GM18502 (cell line): ENCODE measurements around the gene PCDHGA7.
"Not testable (repeated sequence)": the region's sequence is repeated elsewhere in the genome, so short reads cannot be mapped to it uniquely, and the experiment has no call there.

Experiments used
- ATAC-seq: cut with Tn5 transposase; IDR thresholded peaks from one replicate; pipeline ENCODE4 v1.9.1; 2021; ENCODE audit warnings: mild to moderate bottlenecking; ENCODE audit not compliant: unreplicated experiment, poor library complexity

Gene PCDHGA7

GRCh38 chr5:141363952-141364660, 18.4 kb upstream of the PCDHGA7 start, which contains the start of gene PCDHGA5:
Gene PCDHGA5 (plus strand): TSS chr5:141364162. CDS start chr5:141364331, 169 bp downstream.
- no peak for ATAC-seq

GRCh38 chr5:141366016-141366896, 16.3 kb upstream of the PCDHGA7 start:
- no peak for ATAC-seq

DNA sequence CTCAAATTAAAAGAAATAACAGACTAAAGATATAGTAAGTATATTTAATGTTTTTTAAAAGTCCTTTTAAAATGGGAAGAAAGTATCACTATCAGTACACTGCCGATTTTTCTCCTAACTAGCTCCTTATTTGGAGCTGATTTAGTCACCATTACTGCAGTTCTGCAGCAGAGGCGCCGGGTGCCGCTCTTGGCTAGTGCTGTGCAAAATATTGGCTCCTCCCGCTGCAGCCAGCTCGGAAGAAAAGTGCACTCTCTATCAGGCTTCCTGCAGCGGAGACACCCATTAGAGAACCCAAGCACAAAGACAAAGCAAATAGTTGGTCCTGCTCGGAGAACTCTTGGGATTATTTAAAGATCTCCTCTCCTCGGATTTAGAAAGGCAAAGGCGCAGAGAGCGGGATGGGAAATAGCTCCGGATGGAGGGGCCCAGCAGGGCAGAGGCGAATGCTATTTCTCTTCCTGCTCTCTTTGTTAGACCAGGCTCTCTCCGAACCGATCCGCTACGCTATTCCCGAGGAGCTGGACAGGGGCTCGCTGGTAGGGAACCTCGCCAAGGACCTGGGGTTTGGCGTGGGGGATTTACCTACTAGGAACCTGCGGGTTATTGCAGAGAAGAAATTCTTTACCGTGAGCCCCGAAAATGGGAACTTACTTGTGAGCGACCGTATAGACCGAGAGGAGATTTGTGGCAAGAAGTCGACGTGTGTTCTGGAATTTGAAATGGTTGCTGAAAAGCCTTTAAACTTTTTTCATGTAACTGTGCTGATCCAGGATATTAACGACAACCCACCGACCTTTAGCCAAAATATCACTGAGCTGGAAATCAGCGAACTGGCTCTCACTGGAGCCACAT, 12.3 kb upstream of the PCDHGA7 start, which contains the start of gene PCDHGB3:
PCDHGB3 (plus strand) TSS at position 249 of the 855 bp plus-strand sequence; CDS start at position 402, 153 bp downstream.
- peak; percentile 61 for ATAC-seq

- no peak for ATAC-seq
These were observed 10.7 kb upstream of the PCDHGA7 start for GRCh38 chr5:141371572-141372475.

DNA sequence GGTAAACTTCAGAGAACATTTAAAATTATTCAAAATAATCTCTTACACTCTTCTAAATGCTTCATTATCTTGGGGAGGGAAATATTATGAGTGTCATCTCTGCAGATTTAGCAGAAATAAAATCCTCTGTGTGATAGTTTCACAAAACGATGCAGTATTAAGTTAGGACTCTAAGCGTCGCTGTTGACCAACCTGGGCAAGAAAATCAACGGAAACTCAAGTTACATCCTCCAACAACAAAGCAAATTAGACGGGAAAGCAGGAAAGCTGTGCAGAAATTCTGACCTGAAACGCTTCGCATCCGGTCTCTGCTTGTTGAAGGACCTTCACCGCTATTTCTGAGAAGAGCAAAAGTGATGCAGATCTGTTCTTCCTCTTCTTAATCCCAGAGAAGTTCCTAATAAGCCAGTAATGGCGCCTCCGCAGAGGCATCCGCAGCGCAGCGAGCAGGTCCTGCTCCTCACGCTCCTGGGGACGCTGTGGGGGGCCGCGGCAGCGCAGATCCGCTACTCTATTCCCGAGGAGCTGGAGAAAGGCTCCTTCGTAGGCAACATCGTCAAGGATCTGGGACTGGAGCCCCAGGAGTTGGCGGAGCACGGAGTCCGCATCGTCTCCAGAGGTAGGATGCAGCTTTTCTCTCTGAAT, 8.7 kb upstream of the PCDHGA7 start, which contains the start of gene PCDHGA6:
PCDHGA6 (plus strand) TSS at position 219 of the 645 bp plus-strand sequence; CDS start at position 412, 193 bp downstream.
- ATAC-seq: no peak

DNA sequence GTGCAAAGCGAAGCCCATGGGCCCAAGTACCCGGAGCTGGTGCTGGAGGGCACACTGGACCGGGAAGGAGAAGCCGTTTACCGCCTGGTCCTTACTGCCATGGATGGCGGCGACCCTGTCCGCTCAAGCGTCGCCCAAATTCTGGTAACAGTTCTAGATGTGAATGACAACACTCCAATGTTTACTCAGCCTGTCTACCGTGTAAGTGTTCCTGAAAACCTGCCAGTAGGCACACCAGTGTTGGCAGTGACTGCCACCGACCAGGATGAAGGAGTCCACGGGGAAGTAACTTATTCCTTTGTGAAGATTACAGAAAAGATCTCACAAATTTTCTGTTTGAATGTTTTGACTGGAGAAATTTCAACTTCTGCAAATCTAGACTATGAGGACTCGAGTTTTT, 7.9 kb upstream of the PCDHGA7 start:
- no peak for ATAC-seq

DNA sequence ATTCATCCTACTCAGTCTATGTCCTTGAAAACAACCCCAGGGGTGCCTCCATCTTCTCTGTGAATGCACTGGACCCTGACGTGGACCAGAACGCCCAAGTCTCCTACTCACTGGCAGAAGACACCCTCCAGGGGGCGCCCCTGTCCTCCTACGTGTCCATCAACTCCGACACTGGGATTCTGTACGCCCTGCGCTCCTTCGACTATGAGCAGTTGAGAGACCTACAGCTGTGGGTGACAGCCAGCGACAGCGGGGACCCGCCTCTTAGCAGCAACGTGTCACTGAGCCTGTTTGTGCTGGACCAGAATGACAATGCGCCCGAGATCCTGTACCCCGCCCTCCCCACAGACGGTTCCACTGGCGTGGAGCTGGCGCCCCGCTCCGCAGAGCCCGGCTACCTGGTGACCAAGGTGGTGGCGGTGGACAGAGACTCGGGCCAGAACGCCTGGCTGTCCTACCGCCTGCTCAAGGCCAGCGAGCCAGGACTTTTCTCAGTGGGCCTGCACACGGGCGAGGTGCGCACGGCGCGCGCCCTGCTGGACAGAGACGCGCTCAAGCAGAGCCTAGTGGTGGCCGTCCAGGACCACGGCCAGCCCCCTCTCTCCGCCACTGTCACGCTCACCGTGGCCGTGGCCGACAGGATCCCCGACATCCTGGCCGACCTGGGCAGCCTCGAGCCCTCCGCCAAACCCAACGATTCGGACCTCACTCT, 6.9 kb upstream of the PCDHGA7 start:
- not testable (repeated sequence) for ATAC-seq

DNA sequence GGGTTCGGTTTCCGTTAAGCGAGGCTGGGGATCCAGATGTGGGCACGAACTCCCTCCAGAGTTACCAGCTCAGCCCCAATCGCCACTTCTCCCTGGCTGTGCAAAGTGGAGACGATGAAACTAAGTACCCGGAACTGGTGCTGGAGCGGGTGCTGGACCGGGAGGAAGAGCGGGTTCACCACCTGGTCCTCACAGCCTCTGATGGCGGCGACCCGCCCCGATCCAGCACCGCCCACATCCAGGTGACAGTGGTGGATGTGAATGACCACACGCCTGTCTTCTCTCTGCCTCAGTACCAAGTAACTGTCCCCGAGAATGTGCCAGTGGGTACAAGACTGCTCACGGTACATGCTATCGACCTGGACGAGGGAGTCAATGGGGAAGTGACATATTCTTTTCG, 803 bp downstream of the PCDHGA7 start:
- no peak for ATAC-seq

- no peak for ATAC-seq
These were observed 2.1 kb downstream of the PCDHGA7 start for GRCh38 chr5:141384471-141385267.

- peak; percentile 97 for ATAC-seq
These were observed 5.2 kb downstream of the PCDHGA7 start, which contains the start of gene PCDHGB4 for GRCh38 chr5:141387557-141388311. Gene PCDHGB4 (plus strand): TSS chr5:141387698. CDS start chr5:141387885, 187 bp downstream.

GRCh38 chr5:141388661-141389060, 6.1 kb downstream of the PCDHGA7 start:
- no peak for ATAC-seq

- ATAC-seq: no peak
These were observed 6.9 kb downstream of the PCDHGA7 start for GRCh38 chr5:141389153-141390042.

GRCh38 chr5:141392429-141393198, 10.1 kb downstream of the PCDHGA7 start, which contains the start of gene PCDHGA8:
Gene PCDHGA8 (plus strand): TSS chr5:141392633. CDS start chr5:141392814, 181 bp downstream.
- no peak for ATAC-seq

GRCh38 chr5:141393267-141393666, 10.7 kb downstream of the PCDHGA7 start:
- no peak for ATAC-seq
